Small intestine (tissue), 7 donors: ENCODE data around the gene TMEM95. TPM values are rescaled to one million over a fixed set of nuclear protein-coding genes. Genes with fewer than 3 reads are reported as not detected.
A peak's percentile ranks its signal among the peaks of the same experiment; 100 is the strongest.

ENCODE experiments used
- DNase-seq, 2 donors: peaks; one replicate each; pipeline versions ENCODE4 v3.0.0 to v3.0.0-alpha.2; 2013
- FAIRE-seq: peaks from 2 replicates; lab custom pipeline; 2012; peaks lifted over from hg19 to GRCh38; lab: Jason Lieb, UNC
- H3K27ac ChIP-seq, 3 donors: one replicate each; pipeline ENCODE4 v1.5.1; 2013; ENCODE audit warnings: low read length in 2 of 3, mild to moderate bottlenecking in 2 of 3, control low read depth in 1 of 3, inconsistent platforms in 1 of 3, low read depth in 1 of 3, moderate library complexity in 1 of 3
- H3K27me3 ChIP-seq, 3 donors: one replicate each; pipeline ENCODE4 v1.6.1; 2013; ENCODE audit warnings: low read length in 3 of 3, inconsistent platforms in 1 of 3; ENCODE audit not compliant: control insufficient read depth in 3 of 3, insufficient read depth in 3 of 3
- H3K36me3 ChIP-seq, 3 donors: one replicate each; pipeline ENCODE4 v1.6.1; 2013; ENCODE audit warnings: low read length in 3 of 3, inconsistent platforms in 1 of 3, low read depth in 1 of 3, mild to moderate bottlenecking in 1 of 3, moderate library complexity in 1 of 3; ENCODE audit not compliant: control insufficient read depth in 3 of 3, insufficient read depth in 2 of 3
- H3K4me1 ChIP-seq, 3 donors: one replicate each; pipeline ENCODE4 v1.6.1; 2013; ENCODE audit warnings: low read length in 2 of 3, inconsistent platforms in 1 of 3, low read depth in 1 of 3, mild to moderate bottlenecking in 1 of 3, moderate library complexity in 1 of 3; ENCODE audit not compliant: control insufficient read depth in 3 of 3, insufficient read depth in 2 of 3
- H3K4me3 ChIP-seq, 3 donors: one replicate each; pipeline ENCODE4 v1.5.1; 2013; ENCODE audit warnings: low read length in 3 of 3, control low read depth in 1 of 3, inconsistent platforms in 1 of 3, low read depth in 1 of 3, mild to moderate bottlenecking in 1 of 3, moderate library complexity in 1 of 3
- H3K9me3 ChIP-seq, 2 donors: one replicate each; pipeline ENCODE4 v1.6.1; 2013; ENCODE audit warnings: low read depth in 1 of 2, low read length in 1 of 2; ENCODE audit not compliant: control insufficient read depth in 2 of 2, insufficient read depth in 1 of 2
- WGBS, 3 donors: extraction: QIAGEN DNeasy Blood & Tissue Kit; methylation state at CpG; one replicate each; pipeline ENCODE4 v1.1.7; 2013; 5-methylcytosine and 5-hydroxymethylcytosine counted together
- polyA plus RNA-seq, 4 donors: library from polyadenylated mRNA; stranded (reverse) in 3 of 4; unstranded in 1 of 4; fragments of 200-250 nt in 3 of 4; fragments of 120-200 nt in 1 of 4; gene quantifications; one replicate each; pipeline versions ENCODE4 v1.2.1 to v1.2.3, GENCODE V29; 2013
- donor health status: healthy with polysubstance abuse.
- donor health status: control.
- donor health status: control.
- donor health status: Bipolar disorder and iron deficiency.
- donor health status: healthy.

TMEM95 gene
- polyA plus RNA-seq, 4 donors: not detected

- H3K9me3 ChIP-seq: no peaks in the 10 kb centered on the region
- peaks cover 0 to 20% (median 7%) of the 10 kb centered on the region in 3 donors for H3K4me1 ChIP-seq
- H3K4me3 ChIP-seq: peak overlapping the region; percentile 38 to 62 (median 49)
- H3K27me3 ChIP-seq: peaks cover 0 to 46% (median 0%) of the 10 kb centered on the region in 3 donors
- WGBS, 3 donors: 0 to 1% (median 1%) methylated on average over 31 to 65 of the region's 65 CpGs
- DNase-seq (no peak), FAIRE-seq (no peak)
- H3K27ac ChIP-seq: peak overlapping the region in 2 of 3 donors; percentile 85 to 95
- H3K36me3 ChIP-seq: peaks cover 0 to 6% (median 0%) of the 10 kb centered on the region in 3 donors
Observed at GRCh38 chr17:7404737-7405349, 49.9 kb downstream of the TMEM95 start.

GRCh38 chr17:7405350-7406234 is 50.6 kb downstream of the TMEM95 start:
- Histone ChIP-seq H3K36me3 (peaks cover 0 to 11% (median 0%) of the 10 kb centered on the region in 3 donors), H3K27me3 (peaks cover 0 to 51% (median 0%) of the 10 kb centered on the region in 3 donors), H3K9me3 (no peaks in the 10 kb centered on the region), H3K27ac (peak overlapping the region in 1 of 3 donors; percentile 63), H3K4me3 (peak overlapping the region; percentile 38 to 62 (median 49)), H3K4me1 (peaks cover 0 to 20% (median 7%) of the 10 kb centered on the region in 3 donors)
- 9 to 21% (median 14%) methylated on average over 24 to 38 of the region's 38 CpGs for WGBS, 3 donors
- DNase-seq (peak in 1 of 2 donors; percentile 24), FAIRE-seq (no peak)

DNA sequence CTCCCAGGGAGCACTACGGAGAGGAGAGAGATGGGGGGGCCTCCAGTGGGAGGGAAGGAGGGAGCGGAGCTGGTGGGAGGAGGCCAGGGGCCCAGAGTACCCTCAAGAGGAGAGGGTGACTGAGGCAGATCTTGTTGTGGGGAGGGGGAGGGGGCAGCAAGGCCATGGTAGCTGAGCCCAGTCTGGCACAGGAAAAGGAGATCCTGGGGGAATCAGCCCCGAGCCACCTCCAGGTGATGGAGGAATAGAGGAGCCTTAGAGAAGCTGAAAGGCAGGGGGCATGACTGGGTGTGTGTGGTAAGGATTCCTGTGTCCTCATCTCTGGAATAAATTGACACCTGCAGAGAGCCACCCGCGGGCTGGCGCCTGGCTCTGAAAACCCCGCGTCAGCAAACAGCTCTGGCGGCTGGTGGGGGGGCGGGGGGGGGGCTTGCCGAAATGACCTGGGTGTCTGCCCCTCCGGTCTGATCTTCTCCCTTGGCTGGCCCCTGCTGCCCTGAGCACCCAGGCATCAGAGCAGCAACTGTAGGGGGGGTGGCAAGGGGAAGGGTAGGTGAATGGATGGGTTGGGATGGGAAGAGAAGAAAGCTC is 51.4 kb downstream of the TMEM95 start:
- Histone ChIP-seq H3K27me3 (peaks cover 0 to 51% (median 0%) of the 10 kb centered on the region in 3 donors), H3K36me3 (peaks cover 0 to 11% (median 0%) of the 10 kb centered on the region in 3 donors), H3K4me1 (peaks cover 0 to 20% (median 7%) of the 10 kb centered on the region in 3 donors), H3K9me3 (no peaks in the 10 kb centered on the region), H3K4me3 (peak overlapping the region in 1 of 3 donors; percentile 49), H3K27ac (no peak overlapping the region)
- 18 to 42% (median 38%) methylated on average over 12 of the region's 12 CpGs for WGBS, 3 donors
- DNase-seq (no peak), FAIRE-seq (no peak)

Other genes with a start within 250 kb of the TMEM95 start
- under 1 TPM in 2 of 4 donors, not detected in 2; 0.46 to 0.81 TPM for gene ASGR2, start 240.3 kb upstream of the TMEM95 start, polyA plus RNA-seq
- gene ASGR1, start 175.8 kb upstream of the TMEM95 start, polyA plus RNA-seq: 1 to 10 TPM; 1.9 to 2.9 (median 2.7) TPM
- 1 to 10 TPM in 3 of 4 donors, under 1 TPM in 1; 0.67 to 9.2 (median 4.2) TPM for gene DLG4, start 135.3 kb upstream of the TMEM95 start, polyA plus RNA-seq
- gene ACADVL, start 135.2 kb upstream of the TMEM95 start, polyA plus RNA-seq: 1,000 to 10,000 TPM in 2 of 4 donors, 100 to 1,000 TPM in 2; 424 to 2,630 (median 1,444) TPM
- 10 to 100 TPM in 3 of 4 donors, 1 to 10 TPM in 1; 8.1 to 44.4 (median 16.0) TPM for gene DVL2, start 120.6 kb upstream of the TMEM95 start, polyA plus RNA-seq
- 10 to 100 TPM; 26.4 to 44.3 (median 36.0) TPM for gene PHF23, start 115.7 kb upstream of the TMEM95 start, polyA plus RNA-seq
- 1,000 to 10,000 TPM in 1 of 4 donors, 100 to 1,000 TPM in 3; 541 to 1,100 (median 797) TPM for gene GABARAP, start 112.7 kb upstream of the TMEM95 start, polyA plus RNA-seq
- 100 to 1,000 TPM in 2 of 4 donors, 10 to 100 TPM in 2; 70.0 to 132 (median 89.3) TPM for gene CTDNEP1, start 103.4 kb upstream of the TMEM95 start, polyA plus RNA-seq
- gene ELP5, start 102.9 kb upstream of the TMEM95 start, polyA plus RNA-seq: 10 to 100 TPM; 31.3 to 84.6 (median 45.4) TPM
- 100 to 1,000 TPM; 309 to 561 (median 332) TPM for gene CLDN7, start 92.7 kb upstream of the TMEM95 start, polyA plus RNA-seq
- gene SLC2A4, start 73.4 kb upstream of the TMEM95 start, polyA plus RNA-seq: 1 to 10 TPM in 2 of 4 donors, under 1 TPM in 2; 0.31 to 5.0 (median 1.2) TPM
- gene YBX2, start 60.5 kb upstream of the TMEM95 start, polyA plus RNA-seq: 10 to 100 TPM in 2 of 4 donors, 1 to 10 TPM in 2; 4.0 to 49.6 (median 11.1) TPM
- 100 to 1,000 TPM; 238 to 606 (median 340) TPM for gene EIF5A, start 47.5 kb upstream of the TMEM95 start, polyA plus RNA-seq
- gene GPS2, start 39.8 kb upstream of the TMEM95 start, polyA plus RNA-seq: 100 to 1,000 TPM in 2 of 4 donors, 10 to 100 TPM in 2; 48.3 to 152 (median 86.3) TPM
- 10 to 100 TPM; 14.3 to 36.9 (median 22.7) TPM for gene NEURL4, start 25.8 kb upstream of the TMEM95 start, polyA plus RNA-seq
- 10 to 100 TPM in 1 of 4 donors, 1 to 10 TPM in 3; 3.8 to 43.5 (median 8.5) TPM for gene ACAP1, start 18.6 kb upstream of the TMEM95 start, polyA plus RNA-seq
- gene KCTD11, start 3.0 kb upstream of the TMEM95 start, polyA plus RNA-seq: 1 to 10 TPM; 6.0 to 8.6 (median 7.9) TPM
- 10 to 100 TPM in 2 of 4 donors, 1 to 10 TPM in 2; 8.8 to 16.3 (median 10.7) TPM for gene TNK1, start 25.9 kb downstream of the TMEM95 start, polyA plus RNA-seq
- gene PLSCR3, start 39.4 kb downstream of the TMEM95 start, polyA plus RNA-seq: 10 to 100 TPM in 3 of 4 donors, 1 to 10 TPM in 1; 6.3 to 18.0 (median 13.6) TPM
- 100 to 1,000 TPM; 193 to 771 (median 385) TPM for gene TMEM256, start 48.9 kb downstream of the TMEM95 start, polyA plus RNA-seq
- gene NLGN2, start 52.7 kb downstream of the TMEM95 start, polyA plus RNA-seq: 1 to 10 TPM in 2 of 4 donors, under 1 TPM in 2; 0.22 to 6.1 (median 2.6) TPM
- not detected for gene SPEM1, start 65.2 kb downstream of the TMEM95 start, polyA plus RNA-seq
- gene SPEM2, start 70.5 kb downstream of the TMEM95 start, polyA plus RNA-seq: not detected
- not detected for gene SPEM3, start 73.7 kb downstream of the TMEM95 start, polyA plus RNA-seq
- 10 to 100 TPM in 2 of 4 donors, 1 to 10 TPM in 2; 9.3 to 14.9 (median 10.2) TPM for gene TMEM102, start 80.3 kb downstream of the TMEM95 start, polyA plus RNA-seq
- under 1 TPM in 2 of 4 donors, not detected in 2; 0.61 to 0.86 TPM for gene FGF11, start 84.4 kb downstream of the TMEM95 start, polyA plus RNA-seq
- 10 to 100 TPM in 3 of 4 donors, 1 to 10 TPM in 1; 8.4 to 11.9 (median 10.4) TPM for gene CHRNB1, start 89.9 kb downstream of the TMEM95 start, polyA plus RNA-seq
- gene ZBTB4, start 124.5 kb downstream of the TMEM95 start, polyA plus RNA-seq: 10 to 100 TPM in 2 of 4 donors, 1 to 10 TPM in 2; 7.6 to 76.4 (median 12.4) TPM
- gene SLC35G6, start 126.3 kb downstream of the TMEM95 start, polyA plus RNA-seq: under 1 TPM in 1 of 4 donors, not detected in 3; 0.49 TPM
- 100 to 1,000 TPM in 1 of 4 donors, 10 to 100 TPM in 2, 1 to 10 TPM in 1; 10.0 to 104 (median 20.8) TPM for gene POLR2A, start 129.2 kb downstream of the TMEM95 start, polyA plus RNA-seq
- gene TNFSF12, start 193.9 kb downstream of the TMEM95 start, polyA plus RNA-seq: 10 to 100 TPM in 3 of 4 donors, 1 to 10 TPM in 1; 8.1 to 31.1 (median 22.1) TPM
- gene TNFSF13, start 203.6 kb downstream of the TMEM95 start, polyA plus RNA-seq: 100 to 1,000 TPM in 1 of 4 donors, 10 to 100 TPM in 3; 23.0 to 107 (median 28.5) TPM
- gene SENP3, start 206.8 kb downstream of the TMEM95 start, polyA plus RNA-seq: 10 to 100 TPM; 39.8 to 66.7 (median 53.3) TPM
- 100 to 1,000 TPM in 3 of 4 donors, 10 to 100 TPM in 1; 60.2 to 708 (median 171) TPM for gene CD68, start 224.5 kb downstream of the TMEM95 start, polyA plus RNA-seq
- gene MPDU1, start 228.7 kb downstream of the TMEM95 start, polyA plus RNA-seq: 100 to 1,000 TPM in 2 of 4 donors, 10 to 100 TPM in 2; 69.7 to 126 (median 96.4) TPM
- gene SOX15, start 234.9 kb downstream of the TMEM95 start, polyA plus RNA-seq: 1 to 10 TPM in 2 of 4 donors, not detected in 2; 1.2 to 1.3 TPM